ENCODE measurements around the gene HINT3.
"Not testable (repeated sequence)": the region's sequence is repeated elsewhere in the genome, so short reads cannot be mapped to it uniquely, and the experiment has no call there.

The HINT3 gene

GRCh38 chr6:126002755-126003679, 46.4 kb downstream of the HINT3 start:
- DNase-seq (ENCODE audit: low read depth in 1 of 2, low spot score in 1 of 2) = no peak
- no peak for TF ChIP-seq JUND (IDR thresholded peaks at IDR 0.05; ENCODE audit: low read depth)
- in situ Hi-C loops (cut with HindIII; ENCODE audit: low pct_unique_long_range_greater_than_20kb, low sequenced_read_pairs) = no loop called here

GRCh38 chr6:126007800-126008199, 51.2 kb downstream of the HINT3 start:
- no peak for TF ChIP-seq JUND (IDR thresholded peaks at IDR 0.05; ENCODE audit: low read depth)
- DNase-seq (ENCODE audit: low read depth in 1 of 2, low spot score in 1 of 2) = no peak
- in situ Hi-C loops (cut with HindIII; ENCODE audit: low pct_unique_long_range_greater_than_20kb, low sequenced_read_pairs) = no loop called here

- TF ChIP-seq JUND (IDR thresholded peaks at IDR 0.05; ENCODE audit: low read depth) = no peak
- DNase-seq (ENCODE audit: low read depth in 1 of 2, low spot score in 1 of 2) = no peak
- in situ Hi-C loops (cut with HindIII; ENCODE audit: low pct_unique_long_range_greater_than_20kb, low sequenced_read_pairs) = no loop called here
Observed at GRCh38 chr6:126010040-126010439, 53.5 kb downstream of the HINT3 start.

- no peak for TF ChIP-seq JUND (IDR thresholded peaks at IDR 0.05; ENCODE audit: low read depth)
- in situ Hi-C loops (cut with HindIII; ENCODE audit: low pct_unique_long_range_greater_than_20kb, low sequenced_read_pairs) = no loop called here
- DNase-seq (ENCODE audit: low read depth in 1 of 2, low spot score in 1 of 2) = no peak
Observed at GRCh38 chr6:126015863-126016262, 59.3 kb downstream of the HINT3 start.

GRCh38 chr6:126016591-126016990, 60.0 kb downstream of the HINT3 start:
- TF ChIP-seq JUND (IDR thresholded peaks at IDR 0.05; ENCODE audit: low read depth) = no peak
- in situ Hi-C loops (cut with HindIII; ENCODE audit: low pct_unique_long_range_greater_than_20kb, low sequenced_read_pairs) = no loop called here
- no peak for DNase-seq (ENCODE audit: low read depth in 1 of 2, low spot score in 1 of 2)

- DNase-seq (ENCODE audit: low read depth in 1 of 2, low spot score in 1 of 2) = no peak
- no peak for TF ChIP-seq JUND (IDR thresholded peaks at IDR 0.05; ENCODE audit: low read depth)
- in situ Hi-C loops (cut with HindIII; ENCODE audit: low pct_unique_long_range_greater_than_20kb, low sequenced_read_pairs) = no loop called here
Observed at GRCh38 chr6:126017668-126018067, 61.1 kb downstream of the HINT3 start.

GRCh38 chr6:126020305-126021050, 63.9 kb downstream of the HINT3 start:
- no peak for TF ChIP-seq JUND (IDR thresholded peaks at IDR 0.05; ENCODE audit: low read depth)
- DNase-seq (ENCODE audit: low read depth in 1 of 2, low spot score in 1 of 2) = no peak
- in situ Hi-C loops (cut with HindIII; ENCODE audit: low pct_unique_long_range_greater_than_20kb, low sequenced_read_pairs) = no loop called here

- DNase-seq (ENCODE audit: low read depth in 1 of 2, low spot score in 1 of 2); in situ Hi-C loops (cut with HindIII; ENCODE audit: low pct_unique_long_range_greater_than_20kb, low sequenced_read_pairs): not testable (repeated sequence)
Observed at GRCh38 chr6:126023474-126023873, 66.9 kb downstream of the HINT3 start.

- DNase-seq (ENCODE audit: low read depth in 1 of 2, low spot score in 1 of 2) = no peak
- in situ Hi-C loops (cut with HindIII; ENCODE audit: low pct_unique_long_range_greater_than_20kb, low sequenced_read_pairs) = no loop called here
- no peak for TF ChIP-seq JUND (IDR thresholded peaks at IDR 0.05; ENCODE audit: low read depth)
Observed at GRCh38 chr6:126026001-126026400, 69.4 kb downstream of the HINT3 start.

- in situ Hi-C loops (cut with HindIII; ENCODE audit: low pct_unique_long_range_greater_than_20kb, low sequenced_read_pairs) = no loop called here
- DNase-seq (ENCODE audit: low read depth in 1 of 2, low spot score in 1 of 2) = no peak
- no peak for TF ChIP-seq JUND (IDR thresholded peaks at IDR 0.05; ENCODE audit: low read depth)
Observed at GRCh38 chr6:126027601-126028000, 71.0 kb downstream of the HINT3 start.

Measured in T47D (cell line).